NOMO-1 treated with dmso at 0.1 percent for 144 hours (cell line): ENCODE data around the gene C10orf90.

ENCODE experiments used
- DNase-seq: peaks from one replicate; lab custom pipeline; 2025; ENCODE audit not compliant: unreplicated experiment; lab: John Stamatoyannopoulos, UW

Gene C10orf90

DNA sequence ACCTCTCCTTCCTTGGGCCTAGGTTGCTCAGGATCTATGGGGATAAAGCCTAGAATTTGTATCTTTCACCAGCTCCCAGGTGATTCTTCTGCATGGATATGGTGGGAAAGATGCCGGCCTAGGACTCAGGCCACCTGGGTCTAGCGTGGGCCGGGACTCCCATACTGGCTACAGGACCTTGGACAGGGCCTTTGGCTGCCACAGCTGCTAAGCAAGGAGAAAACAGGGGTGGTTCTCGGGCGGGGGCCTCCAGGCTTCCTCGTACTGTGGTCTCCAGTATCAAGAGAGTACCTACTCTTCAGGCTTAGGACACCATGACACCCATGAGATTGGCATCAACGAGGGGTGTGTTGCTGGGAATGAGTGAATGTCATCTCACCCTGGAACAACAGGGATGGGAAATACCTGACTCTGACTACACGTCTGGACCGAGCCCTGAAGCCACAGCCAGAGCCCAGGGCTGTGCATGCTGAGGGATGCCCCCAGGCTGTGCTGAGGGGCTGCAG is 161.9 kb downstream of the C10orf90 start:
- no peak for DNase-seq

GRCh38 chr10:126504761-126505112 is 165.8 kb downstream of the C10orf90 start:
- no peak for DNase-seq

DNA sequence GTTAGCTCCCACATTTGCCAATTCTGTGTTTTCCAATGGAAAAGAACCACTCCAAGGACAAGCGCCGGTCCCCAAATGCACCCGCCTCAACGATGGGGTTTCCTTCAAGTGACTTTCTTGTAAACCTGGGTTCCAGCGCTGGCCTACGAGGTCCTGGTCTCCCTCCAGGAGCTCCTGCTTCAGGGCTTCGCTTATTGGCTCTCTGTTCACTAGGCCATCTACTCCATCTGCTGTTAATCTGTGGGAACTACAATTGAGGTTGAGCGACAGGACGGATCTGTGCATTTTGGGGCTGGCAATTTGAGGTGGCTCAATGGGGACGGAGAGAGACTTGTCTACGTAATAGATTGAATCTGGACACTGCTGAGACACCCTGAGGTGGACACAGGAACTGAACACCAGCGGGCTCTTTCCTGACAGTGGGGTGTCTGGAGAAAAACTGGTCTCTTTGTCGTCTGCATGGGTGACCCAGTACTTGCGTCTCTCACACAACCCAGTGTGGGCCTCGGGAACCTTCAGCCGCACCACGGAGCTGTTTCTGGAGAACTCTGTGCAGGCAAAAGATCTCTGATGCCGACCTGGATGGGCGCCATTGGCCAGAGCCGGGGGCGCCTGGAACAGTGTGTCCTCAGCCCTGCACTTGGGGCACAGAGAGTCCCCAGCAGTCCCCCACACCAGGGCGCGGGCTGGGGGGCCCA is 166.3 kb downstream of the C10orf90 start:
- DNase-seq: no peak

DNA sequence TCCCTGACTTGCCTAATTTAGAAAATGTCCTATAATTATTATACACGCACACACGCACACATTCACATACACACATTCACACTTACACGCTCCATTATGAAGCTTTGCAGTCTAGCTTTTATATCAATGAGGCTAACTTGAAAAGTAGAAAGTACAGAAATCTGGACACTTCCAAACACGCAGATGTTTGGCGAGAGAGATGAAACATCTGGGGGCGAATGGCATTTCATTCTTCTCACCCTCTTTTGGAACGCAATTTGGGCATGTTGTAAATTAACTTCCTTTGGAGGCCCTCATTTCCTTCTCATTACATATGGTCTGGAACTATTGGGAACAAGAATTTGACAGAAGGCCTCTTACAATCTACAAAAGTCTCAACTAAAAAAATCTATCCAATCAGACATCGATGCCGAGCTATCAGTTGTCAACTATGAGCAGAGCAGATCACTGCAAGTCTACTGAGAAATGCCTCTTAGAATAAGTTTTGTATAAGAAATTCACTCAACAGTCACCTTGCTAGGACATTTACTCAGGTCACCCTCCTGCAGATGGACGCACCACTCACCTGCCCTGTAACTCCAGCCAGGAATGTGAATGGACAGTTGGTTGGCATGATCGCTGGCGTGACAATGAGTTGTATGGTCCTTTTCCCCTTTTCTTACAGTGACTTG is 167.0 kb downstream of the C10orf90 start:
- DNase-seq: no peak

DNA sequence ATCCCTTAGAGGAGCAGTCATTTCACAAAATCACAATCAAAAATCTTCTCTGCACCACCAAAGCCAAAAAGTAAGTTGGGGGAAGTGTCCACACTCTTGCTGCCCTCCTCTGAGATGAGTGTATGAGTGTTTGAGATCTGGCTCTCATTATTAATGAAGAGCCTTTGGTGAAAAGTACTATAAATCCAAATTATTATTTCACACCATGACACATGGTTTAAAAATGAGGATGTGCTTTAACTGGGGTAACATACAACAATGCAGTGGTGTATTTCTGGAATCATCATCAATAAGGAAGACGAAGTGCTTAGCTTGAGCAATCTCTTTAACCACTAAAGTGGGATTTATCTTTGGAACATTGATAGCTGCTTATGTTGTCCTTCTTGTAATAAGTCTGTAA is 168.1 kb downstream of the C10orf90 start:
- no peak for DNase-seq

DNA sequence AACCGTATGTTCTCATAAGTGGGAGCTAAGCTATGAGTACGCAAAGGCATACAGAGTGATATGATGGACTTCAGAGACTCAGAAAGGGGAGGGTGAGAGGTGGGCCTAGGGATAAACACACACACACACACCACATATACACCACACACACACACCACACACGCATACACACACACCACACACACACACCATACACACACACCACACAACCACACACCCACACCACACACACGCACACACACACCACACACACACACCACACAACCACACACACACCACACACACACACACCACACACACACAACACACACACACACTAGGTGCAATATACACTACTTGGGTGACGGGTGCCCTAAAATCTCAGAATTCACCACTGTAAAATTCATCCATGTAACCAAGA is 168.7 kb downstream of the C10orf90 start:
- no peak for DNase-seq

- no peak for DNase-seq
Observed at GRCh38 chr10:126500866-126501265, 169.6 kb downstream of the C10orf90 start.

DNA sequence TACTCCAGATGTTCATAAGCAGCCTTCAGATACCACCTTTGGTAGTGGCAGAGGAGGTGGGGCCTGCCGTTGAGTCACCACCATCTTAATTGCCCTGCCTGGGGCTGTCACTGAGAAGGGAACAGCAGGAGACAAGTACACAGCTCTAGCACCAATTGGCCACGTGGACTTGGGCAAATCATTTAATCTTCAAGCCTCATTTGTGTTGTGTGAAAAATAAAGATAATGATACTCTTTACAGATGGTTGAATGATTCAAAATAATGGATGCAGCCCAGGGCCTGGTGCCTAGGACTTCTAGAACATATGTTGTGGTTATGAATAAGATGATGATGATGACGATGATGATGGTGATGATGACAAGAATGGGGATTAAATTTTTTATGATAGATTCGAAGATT is 170.3 kb downstream of the C10orf90 start:
- DNase-seq: no peak

- no peak for DNase-seq
Observed at GRCh38 chr10:126499744-126500143, 170.7 kb downstream of the C10orf90 start.

DNA sequence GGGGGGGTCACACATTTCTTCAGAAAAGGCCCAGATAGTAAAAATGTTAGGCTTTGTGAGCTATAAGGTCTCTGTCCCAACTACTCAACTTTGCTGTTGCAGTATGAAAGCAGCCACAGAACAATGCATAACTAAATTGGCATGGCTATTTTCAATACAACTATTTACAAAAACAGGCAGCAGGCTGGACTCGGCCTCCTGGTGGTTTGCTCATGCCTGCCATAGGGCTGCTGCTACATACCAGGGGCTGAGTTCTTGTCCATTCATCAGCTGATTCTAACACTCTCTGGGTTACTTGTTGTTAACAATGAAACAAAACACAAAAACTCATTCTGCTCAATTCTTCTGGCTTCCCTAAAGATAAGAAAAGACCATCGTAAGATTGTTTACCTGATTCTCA is 172.8 kb downstream of the C10orf90 start:
- DNase-seq: no peak

GRCh38 chr10:126496771-126497545 is 173.5 kb downstream of the C10orf90 start:
- no peak for DNase-seq

GRCh38 chr10:126491476-126491875 is 179.0 kb downstream of the C10orf90 start:
- DNase-seq: no peak

DNA sequence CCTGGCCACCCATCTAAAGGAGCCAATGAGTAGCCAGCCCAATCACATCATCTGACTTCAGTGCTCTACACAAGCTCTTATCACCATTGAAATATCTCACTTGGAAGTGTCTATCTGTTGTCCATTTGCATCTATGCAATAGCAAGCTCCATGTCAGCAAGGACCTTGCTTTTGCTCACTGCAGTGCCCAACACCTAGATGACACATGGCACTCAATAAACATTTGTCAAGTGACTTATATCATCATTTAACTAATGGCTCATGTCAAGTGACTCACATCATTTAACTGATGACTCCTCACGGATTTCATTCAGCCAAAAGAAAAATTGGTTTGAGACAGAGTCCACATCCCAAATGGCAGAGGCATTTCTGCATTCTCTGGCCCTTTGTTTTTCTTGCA is 189.3 kb downstream of the C10orf90 start:
- DNase-seq: no peak

DNA sequence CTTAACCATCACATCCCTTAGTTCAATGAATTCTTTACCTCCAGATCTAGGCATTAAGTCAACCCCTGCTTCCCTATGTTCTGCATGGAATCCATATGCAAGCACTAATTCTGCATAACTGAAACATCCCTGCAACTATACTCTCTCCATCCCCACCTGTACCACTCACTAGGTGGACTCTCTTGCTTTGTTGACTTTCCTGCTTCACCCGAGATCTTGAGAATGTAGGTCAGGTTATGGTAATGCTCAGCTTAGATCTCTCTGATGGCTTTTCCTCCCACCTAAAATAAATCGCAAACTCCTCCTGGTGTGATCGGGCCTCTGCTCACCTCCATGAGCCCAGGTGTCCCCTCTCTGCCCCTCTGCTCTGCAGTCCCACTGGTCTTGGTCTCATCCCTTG is 189.8 kb downstream of the C10orf90 start:
- DNase-seq: no peak

- no peak for DNase-seq
Observed at GRCh38 chr10:126479280-126479895, 191.1 kb downstream of the C10orf90 start.

- DNase-seq: no peak
Observed at GRCh38 chr10:126478546-126478945, 191.9 kb downstream of the C10orf90 start.

- no peak for DNase-seq
Observed at GRCh38 chr10:126476246-126476645, 194.2 kb downstream of the C10orf90 start.

DNA sequence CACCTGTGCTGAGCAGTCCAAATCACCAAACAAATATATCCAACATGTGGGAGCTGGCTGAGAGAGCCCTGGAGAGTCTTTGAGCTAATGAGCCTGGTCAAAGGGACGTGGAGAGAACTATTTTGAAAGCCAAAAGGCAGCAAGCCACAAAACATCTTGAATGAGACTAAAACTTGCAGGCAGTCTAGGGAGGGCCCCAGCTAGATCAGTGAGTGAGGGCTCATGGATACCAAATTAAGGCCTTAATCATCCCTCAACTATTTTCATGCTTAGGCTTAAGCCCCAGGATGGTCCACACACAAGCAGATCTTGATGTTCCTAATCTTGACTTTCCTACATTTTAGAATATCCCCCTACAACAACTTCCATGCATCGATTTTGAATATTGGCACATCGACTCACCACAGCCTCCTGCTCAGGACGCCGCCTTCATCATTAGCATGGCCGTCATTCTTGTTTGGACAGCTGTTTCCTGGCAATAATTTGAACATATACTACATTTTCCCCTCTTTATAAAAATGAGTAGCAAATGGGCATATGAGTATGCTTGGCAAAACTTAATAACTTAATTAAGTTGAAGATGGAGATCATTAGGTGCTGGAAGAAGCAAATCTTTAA is 195.3 kb downstream of the C10orf90 start:
- DNase-seq: no peak

DNA sequence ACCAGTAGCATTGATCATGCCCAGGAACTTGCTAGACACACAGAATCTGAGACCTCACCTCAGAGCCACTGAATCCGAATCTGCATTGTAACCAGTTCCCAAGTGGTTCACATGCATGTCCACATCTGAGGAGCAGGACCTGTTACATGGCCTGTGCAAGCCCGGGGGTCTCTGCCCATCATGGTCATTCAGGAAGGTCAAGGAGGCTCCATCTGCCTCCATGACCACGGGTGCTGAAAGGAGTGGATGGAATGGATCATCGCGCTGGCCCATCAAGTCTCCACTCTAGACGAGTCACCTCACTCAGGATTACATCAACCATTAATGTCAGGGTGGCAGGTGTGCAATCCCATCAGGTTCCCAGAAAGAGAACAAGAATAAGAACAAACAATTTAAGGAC is 196.5 kb downstream of the C10orf90 start:
- DNase-seq: no peak

DNA sequence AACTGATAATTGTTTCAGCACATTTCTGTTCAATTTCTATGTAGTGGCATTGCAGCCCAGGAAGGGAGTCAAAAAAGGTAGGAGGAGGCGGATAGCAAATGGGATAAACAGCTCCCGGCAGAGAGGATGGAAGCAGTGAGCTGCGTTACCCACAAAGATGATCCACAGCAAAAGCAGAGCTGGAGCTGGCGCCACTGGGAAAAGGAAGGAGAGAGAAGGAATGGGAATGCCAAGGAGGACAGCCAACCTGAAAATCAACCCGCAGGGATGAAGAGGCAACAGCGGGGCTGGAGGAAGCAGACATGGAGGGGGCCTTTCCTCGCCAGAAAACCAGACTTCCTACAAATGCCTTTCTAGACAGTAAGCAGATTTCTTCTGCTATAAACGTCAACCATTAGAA is 199.5 kb downstream of the C10orf90 start:
- DNase-seq: no peak

GRCh38 chr10:126469692-126470091 is 200.8 kb downstream of the C10orf90 start:
- no peak for DNase-seq
